ENCODE measurements around the gene ATP11A.

Gene ATP11A

GRCh38 chr13:112916296-112916695, 226.5 kb downstream of the ATP11A start:
- DNase-seq, result no peak

DNA sequence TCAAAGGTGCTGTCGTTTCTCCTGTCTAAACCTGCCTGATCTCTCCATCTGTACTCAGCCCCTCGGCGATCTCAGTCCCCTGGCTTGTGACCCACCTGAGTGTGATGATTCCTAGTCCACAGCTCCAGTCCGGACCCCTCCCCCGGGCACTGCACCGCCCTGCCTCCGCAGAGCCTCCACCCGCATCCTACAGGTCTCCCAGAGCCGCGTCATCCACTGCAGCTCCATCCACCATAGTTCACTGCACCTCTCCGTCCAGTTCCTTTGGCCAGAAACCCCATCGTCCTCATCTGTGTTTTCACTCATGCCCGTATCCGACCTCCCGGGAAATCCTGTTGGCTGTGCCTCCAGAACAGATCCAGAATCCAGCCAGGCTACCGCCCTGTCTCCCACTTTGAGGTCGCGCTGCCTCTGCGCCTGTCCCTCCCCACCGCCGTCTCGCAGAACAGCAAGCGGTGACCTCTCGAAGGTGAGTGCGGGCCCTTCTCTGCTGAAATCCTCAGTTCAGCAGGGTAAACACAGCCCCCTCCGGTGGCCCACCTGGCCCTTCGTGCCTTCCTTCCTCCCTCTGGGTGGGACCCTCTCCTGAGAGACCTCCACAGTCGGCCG, 227.3 kb downstream of the ATP11A start:
- DNase-seq, result no peak

DNA sequence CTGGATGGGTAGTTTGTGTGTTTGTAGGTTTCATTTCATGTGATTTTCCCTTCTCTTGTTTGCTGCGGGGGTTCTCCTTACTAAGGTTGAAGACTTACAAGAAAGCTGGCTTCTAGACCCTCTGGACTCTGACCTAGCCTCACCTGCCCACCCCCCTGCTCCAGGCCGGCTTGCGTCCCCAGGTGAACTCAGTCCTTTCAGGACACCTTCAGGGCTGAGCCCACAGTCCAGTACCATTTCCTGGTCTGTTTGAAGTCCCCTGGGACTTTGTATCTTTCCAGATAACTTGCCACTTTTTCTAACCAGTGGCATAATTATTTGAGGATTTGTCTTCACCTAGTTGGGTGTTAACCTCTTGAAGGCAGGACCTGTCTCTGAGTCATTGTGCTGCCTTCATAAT, 227.9 kb downstream of the ATP11A start:
- no peak for DNase-seq

- DNase-seq, result no peak
Observed at GRCh38 chr13:112918266-112918665, 228.4 kb downstream of the ATP11A start.

GRCh38 chr13:112918746-112919145, 228.9 kb downstream of the ATP11A start:
- DNase-seq, result no peak

DNA sequence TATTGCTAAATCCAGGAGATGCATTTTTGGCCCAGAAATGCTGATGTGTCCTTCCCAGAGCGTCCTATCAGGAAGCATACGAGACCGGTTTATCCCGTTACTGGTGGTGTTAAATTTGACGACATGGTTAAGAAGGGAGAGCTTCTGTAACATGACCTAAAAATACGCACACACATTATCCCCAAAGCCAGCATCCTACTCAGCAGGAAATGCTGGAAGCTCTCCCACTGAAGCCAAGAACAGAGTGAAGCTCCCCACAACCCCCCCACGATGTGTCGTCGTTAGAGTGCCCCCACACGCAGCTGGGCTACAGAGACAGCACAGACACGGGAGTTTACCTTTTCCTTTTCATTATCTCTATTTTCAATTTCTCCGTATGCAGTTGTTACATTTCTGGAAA, 234.1 kb downstream of the ATP11A start:
- DNase-seq, result no peak

DNA sequence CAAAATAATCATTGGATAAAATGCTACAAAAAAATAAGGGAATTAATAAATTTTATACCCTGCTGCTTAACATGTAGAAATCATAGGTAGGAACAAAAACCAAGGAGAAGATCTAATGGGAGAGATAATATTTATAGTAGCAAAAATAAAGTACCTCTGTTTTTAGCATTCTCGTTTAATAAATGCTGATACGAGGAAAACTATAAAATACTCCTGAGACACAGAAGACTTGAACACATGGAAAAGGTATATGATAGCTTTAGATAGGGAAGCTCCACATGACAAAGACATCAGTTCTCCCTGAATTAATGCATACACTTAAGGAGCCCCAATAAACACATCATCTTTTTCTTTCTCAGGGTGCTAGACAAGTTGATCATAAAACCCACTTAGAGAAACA, 234.5 kb downstream of the ATP11A start:
- no peak for DNase-seq

- no peak for DNase-seq
Observed at GRCh38 chr13:112926003-112926402, 236.2 kb downstream of the ATP11A start.

DNA sequence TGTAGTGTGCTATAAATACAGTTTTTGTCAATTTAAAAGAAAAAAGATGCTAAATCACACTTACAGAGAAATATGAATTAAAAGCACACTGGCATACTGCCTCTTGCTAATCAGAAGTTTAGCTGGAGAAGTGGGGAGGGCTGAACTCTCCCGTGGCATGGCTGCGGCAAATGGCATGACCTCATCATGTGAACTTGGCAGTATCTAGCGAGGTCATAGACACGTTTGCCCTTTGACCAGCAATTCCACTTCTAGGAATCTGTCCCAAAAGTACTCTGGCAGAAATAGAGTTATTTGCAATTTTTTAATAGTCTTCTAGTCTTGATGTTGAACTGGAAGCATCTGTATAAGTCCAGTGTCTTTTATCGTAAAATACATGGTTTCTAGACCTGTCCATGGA, 237.2 kb downstream of the ATP11A start:
- DNase-seq, result no peak

DNA sequence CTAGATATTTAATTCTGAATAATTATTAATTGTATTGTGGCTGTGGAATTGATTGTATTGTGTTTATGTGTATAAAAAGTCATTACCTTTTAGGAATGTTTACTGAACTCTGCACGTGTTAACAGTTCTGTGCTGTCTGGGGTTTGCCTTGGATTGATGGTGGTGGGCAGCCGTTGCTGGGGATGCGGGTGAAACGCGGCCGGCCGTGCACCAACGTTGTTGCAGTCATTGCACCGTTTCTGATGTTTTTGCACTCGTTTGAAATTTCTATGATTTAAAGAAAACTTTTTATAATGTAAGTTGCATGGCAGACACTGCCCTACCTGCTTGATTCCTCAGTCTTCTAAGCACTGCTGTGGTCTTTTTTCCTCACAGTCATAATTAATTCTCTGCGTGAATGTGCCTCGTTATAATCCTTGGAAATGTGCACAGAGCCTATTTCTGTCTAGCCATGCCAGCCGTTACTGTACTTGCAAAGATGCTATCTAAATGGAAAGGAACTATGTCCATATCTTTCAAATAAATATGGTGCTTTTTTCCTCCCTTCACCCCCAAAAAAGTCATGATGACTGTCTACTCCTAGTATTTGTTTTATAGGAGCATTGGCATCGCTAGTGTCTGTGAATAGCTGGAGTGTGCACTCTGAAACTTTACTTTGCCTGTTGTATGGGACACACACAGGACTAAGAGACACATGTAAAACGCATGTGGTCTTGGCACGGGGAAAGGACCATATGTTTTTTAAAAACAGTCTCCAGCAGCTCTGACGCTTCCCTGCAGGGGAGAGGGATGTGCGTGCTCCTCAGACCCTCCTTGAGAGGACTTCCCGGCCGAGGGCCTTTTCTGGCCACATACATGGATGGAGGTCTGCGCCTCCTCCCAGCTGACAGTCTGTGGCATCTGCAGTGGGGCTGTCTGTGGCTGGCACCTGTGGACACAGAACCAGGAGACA, 238.5 kb downstream of the ATP11A start:
- no peak for DNase-seq

- DNase-seq, result no peak
Observed at GRCh38 chr13:112928972-112929782, 239.3 kb downstream of the ATP11A start.

DNA sequence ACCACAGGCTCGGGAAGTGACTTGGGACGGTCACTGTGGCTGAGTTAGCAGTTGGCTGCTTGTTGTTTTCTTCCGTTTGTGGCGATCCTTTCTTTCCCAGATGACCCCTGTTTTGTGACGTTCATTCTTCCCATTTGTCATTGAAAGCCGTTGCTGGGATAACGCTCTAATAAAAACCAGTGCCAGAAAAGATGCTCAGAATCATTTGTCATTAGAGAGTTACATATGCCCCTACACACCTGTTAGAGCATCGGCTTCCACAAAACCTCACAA, 239.9 kb downstream of the ATP11A start:
- no peak for DNase-seq

GRCh38 chr13:112930192-112930591, 240.4 kb downstream of the ATP11A start:
- DNase-seq, result no peak

DNA sequence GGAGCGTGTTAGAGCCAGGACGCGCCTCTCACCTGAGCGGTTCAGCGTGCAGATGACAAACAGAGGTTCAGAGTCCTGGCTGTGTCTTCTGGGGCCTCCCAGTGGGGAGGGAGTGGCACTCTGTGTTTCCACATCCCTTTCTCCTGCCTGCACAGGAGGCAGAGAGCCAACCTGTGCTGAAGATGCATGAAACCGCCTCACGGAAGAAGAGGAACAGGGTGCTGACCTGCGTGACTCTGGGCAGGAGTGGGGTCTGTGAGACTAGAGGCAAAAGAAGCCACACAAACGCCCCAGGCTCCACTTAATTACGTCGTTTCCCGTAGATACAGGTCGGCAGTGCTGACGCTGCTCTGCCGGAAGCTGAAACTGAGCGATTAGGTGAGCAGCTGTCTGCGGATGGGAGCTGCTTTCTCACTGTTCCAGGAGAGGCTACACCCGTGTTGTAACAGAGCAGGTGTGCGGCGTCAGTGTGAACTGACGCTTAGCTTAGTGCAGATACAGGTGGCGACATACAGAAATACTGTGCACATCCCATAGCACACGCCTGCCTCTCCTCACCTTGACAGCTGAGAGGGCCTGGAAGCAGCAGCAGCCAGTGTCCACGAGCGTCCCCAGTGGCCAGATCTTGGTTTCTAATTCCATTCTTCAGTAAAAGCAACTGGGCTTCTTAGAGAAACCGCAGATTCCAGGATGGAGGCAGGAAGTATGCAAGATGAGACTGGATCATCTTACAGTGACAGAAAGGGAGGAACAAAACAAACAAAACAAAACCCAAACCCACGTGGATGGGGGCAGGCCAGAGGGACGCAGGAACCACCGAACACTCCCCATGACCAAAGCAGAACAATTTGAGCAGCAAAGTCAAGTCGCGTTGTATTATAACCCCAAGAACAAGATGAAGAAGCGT, 241.4 kb downstream of the ATP11A start:
- DNase-seq, result no peak

DNA sequence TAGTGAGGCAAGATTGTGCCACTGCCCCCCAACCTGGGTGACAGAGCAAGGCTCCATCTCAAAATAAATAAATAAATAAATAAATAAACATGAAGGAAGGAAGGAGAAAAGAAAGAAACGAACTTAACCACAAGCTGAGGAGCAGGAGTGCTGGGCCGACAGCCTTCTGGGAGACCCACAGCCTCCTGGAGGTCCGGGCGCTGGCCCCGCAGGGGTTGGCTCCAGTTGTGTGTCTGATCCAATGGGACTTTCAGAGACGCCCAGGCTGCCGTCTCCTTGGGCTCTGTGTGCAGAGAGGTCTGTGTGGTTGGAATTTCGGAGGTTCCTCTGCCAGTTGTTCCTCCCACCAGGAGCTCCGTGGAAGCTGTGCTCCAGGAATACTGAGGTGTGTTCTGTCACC, 243.1 kb downstream of the ATP11A start:
- DNase-seq, result no peak

GRCh38 chr13:112933649-112934048, 243.8 kb downstream of the ATP11A start:
- no peak for DNase-seq

DNA sequence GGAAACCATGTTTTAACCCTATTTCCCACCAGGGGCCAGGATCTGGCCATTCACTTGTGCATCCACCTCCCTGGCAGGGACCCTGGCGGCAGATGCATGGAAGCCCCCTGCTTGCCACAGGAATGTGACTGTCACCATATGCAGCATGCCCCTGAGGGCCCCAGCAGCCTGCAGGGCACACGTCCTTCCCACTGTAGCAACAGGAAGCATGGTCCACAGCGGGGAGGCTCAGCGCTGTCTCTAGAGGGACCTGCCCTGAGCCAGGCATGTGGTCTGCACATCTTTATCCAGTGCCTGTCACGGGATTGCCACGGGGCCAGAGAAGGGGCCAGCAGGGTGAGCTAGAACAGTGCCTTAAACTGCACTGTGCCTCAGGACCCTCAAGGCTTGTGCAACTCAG, 244.2 kb downstream of the ATP11A start:
- DNase-seq, result no peak

Measured in retina (tissue), 1 donor.